Panc1 (cell line): ENCODE results near the gene FLVCR2.

ENCODE experiments used
- CTCF ChIP-seq: fragments of 450-650 bp; IDR thresholded peaks from 2 replicates; pipeline ENCODE4 v1.5.1; 2017; ENCODE audit warnings: mild to moderate bottlenecking
- POLR2AphosphoS5 ChIP-seq: IDR thresholded peaks from 2 replicates; pipeline ENCODE4 v1.6.1; 2012; ENCODE audit warnings: mild to moderate bottlenecking, low read depth, low read length, moderate library complexity
- REST ChIP-seq, 2 experiments: IDR thresholded peaks; 2 replicates each; pipeline ENCODE4 v1.6.1; 2011 to 2012; ENCODE audit warnings: low read depth in 2 of 2, control low read depth in 1 of 2, low read length in 1 of 2, mild to moderate bottlenecking in 1 of 2, moderate library complexity in 1 of 2; ENCODE audit not compliant: insufficient read depth in 1 of 2
- SIN3A ChIP-seq: IDR thresholded peaks from 2 replicates; pipeline ENCODE4 v1.6.1; 2012; ENCODE audit warnings: low read depth, mild to moderate bottlenecking, low read length, moderate library complexity, borderline replicate concordance; ENCODE audit not compliant: insufficient read depth

- TF ChIP-seq CTCF: no peak
- TF ChIP-seq SIN3A: no peak
- TF ChIP-seq POLR2AphosphoS5: no peak
- no peak for TF ChIP-seq REST (IDR thresholded peaks at IDR 0.05; ENCODE audit: insufficient read depth in 1 of 2, low read depth in 2 of 2, low read length in 1 of 2)
Measured at GRCh38 chr14:75566752-75567151, 11.7 kb upstream of the FLVCR2 start.
